Left renal cortex interstitium (tissue), 4 donors: ENCODE results near the gene SDF4. TPM values are rescaled to one million over a fixed set of nuclear protein-coding genes. Genes with fewer than 3 reads are reported as not detected.

Experiments used
- DNase-seq, 4 donors: peaks; one replicate each; pipeline ENCODE4 v3.0.0-alpha.2; 2013; ENCODE audit warnings: low read depth in 4 of 4, low spot score in 2 of 4, missing footprints in 1 of 4
- polyA plus RNA-seq, 4 donors: library from polyadenylated mRNA; unstranded; fragments of 120-200 nt; gene quantifications; one replicate each; pipeline ENCODE4 v1.2.1, GENCODE V29; 2013; ENCODE audit not compliant: insufficient read length in 4 of 4

The SDF4 gene
- polyA plus RNA-seq, 4 donors: 115 to 144 (median 130) TPM

DNA sequence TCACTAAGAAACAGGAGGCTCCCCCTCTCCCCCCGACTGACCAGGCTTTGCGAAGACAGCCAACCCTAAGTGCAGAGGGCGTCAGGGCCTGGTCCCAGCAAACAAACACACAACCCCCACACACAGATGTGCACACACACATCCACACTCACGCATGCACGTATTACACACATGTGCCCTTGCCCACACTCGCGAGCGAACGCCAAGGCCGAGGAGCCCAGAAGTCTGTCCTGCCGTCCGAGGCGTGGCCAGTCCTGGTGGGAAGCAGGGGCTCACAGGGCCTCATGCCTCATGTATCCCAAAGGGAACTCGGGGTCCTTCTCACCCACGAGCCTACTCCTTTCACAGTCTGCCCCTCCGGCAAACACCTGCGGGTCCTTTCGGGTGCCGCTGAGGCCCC is 2.0 kb downstream of the SDF4 start:
- no peak for DNase-seq

- DNase-seq: no peak
These were observed 3.0 kb downstream of the SDF4 start for GRCh38 chr1:1228596-1229321.

- no peak for DNase-seq
These were observed 3.6 kb downstream of the SDF4 start for GRCh38 chr1:1228187-1228586.

DNA sequence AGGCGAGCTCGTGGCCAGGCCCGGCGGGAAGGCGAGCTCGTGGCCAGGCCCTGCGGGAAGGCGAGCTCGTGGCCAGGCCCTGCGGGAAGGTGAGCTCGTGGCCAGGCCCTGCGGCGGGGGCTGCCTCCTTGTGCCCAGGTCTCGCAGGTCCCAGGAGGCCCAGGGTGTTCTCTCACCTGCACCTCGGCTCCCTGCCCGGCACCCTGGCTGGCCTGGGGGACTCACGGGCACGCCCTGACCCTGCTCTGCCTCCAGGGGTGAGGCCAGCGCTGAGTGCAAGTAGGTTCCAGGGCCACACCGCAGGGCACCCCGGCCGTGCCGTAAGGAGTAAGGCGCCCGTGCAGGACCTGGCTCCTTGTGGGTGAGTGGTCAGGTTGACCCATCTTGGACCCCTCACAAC is 4.4 kb downstream of the SDF4 start:
- DNase-seq: no peak

- no peak for DNase-seq
These were observed 5.0 kb downstream of the SDF4 start for GRCh38 chr1:1226566-1227362.

DNA sequence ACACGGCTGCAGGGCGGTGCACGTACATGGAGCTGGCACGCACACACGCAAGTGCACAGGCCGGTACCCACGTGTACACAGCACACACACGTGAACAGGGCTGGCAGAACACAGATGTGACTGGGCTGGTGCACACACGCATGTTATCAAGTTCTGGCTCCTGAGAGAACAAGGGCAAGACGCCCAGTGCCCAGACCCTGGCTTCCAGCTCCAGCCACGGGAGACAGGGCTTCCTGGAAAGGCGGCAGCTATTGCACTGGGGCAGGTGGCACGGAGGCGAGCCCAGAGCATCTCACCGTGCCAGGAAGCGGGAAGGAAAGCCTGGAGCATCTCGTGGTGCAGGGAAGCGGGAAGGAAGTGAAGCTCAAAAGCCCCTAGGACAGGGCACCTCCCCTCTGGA is 5.9 kb downstream of the SDF4 start:
- no peak for DNase-seq

DNA sequence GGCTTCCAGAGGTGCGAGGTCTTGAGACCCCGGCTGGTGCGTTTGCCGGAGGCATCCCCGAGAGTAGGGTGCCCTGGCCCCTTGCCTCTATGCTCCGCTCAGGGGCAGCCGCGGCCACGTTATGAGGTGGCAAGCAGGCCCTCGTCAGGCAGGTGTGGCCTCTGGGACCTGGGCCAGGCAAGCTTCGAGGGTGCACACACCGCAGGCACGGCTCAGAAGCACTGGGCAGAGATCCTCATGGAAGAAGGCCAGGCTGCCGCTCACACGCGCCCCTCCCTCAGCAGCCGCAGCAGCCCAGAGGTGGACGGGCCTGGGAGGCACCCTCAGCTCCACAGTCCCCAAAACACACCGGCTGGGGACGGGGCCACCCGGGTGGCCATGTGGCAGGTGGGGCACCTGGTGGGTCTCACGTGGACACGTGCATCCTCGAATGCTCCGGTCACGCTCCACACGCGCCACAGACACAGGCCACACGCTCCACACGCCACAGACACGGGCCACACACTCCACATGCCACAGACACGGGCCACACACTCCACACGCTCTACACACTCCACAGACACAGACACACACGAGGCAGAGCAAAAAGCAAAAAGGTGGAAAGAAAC is 6.5 kb downstream of the SDF4 start:
- DNase-seq: no peak

DNA sequence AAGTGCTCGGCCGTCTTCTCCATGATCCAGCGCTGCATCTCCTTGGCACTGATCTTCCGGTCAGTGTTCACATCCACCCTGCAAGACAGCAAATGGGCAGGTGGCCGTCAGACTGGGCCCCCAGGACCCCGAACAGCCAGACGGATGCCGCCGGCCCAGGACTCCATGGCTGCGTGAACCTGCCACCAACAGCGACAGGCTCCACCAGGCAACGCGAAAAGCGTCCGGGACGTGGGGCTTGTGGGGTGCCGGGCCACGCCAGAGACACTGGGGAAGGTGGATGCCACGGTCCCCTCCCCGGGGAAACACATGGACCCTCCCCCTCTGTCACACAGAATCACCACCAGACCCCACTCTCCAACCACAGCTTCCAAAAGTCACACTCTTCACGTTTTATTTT is 7.9 kb downstream of the SDF4 start:
- DNase-seq: no peak

DNA sequence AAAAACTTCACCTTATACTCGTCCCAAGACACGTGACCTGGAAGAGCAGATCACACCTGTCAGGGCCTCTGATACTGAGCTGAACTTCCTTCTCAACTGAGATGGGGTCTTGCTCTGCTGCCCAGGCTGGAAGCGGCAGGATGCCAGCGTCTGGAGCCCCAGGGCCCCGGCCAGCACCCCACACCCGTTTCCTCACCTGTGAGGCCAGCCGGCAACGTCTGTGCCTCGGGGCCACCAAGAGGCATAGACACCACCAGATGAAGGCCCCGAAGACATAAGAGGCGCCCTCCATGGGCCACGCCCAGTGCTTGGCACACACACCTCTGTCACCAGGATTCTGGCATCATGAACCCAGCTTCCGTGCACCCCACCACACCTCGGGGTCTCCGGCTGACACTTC is 8.5 kb downstream of the SDF4 start:
- DNase-seq: no peak

GRCh38 chr1:1222575-1223225 is 9.1 kb downstream of the SDF4 start:
- no peak for DNase-seq

DNA sequence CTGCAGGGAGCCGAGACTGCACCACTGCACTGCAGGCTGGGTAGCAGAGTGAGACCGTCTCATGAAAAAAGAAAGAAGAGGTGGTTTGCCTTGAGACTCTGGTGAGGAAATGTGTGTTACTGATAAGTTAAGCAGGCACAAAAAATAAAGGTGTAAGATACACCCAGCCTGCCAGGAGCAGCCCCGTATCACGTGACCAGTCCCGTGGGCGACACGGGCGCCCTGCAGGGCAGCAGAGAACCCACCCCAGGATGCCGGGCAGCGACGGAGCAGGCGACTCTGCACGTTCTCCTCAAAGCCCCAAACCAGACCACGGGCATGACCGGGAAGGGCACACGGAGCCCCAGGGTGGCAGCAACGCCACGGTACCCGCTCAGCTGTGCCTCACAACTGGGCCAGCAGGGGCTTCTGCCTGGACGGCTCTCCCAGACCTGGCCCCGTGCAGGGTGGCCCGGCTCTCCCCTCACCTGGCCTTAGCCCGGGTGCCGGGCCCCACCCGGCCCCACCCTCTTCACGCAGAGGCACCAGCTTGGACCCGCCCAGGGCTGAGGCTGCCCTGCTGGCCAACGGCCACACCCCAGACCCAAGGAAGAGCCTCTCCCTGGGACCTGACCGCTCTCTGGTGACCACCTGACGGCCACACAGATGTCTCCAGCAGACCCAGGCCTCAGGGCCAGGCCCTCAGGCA is 9.8 kb downstream of the SDF4 start:
- no peak for DNase-seq

- no peak for DNase-seq
These were observed 11.6 kb downstream of the SDF4 start for GRCh38 chr1:1220197-1220596.

DNA sequence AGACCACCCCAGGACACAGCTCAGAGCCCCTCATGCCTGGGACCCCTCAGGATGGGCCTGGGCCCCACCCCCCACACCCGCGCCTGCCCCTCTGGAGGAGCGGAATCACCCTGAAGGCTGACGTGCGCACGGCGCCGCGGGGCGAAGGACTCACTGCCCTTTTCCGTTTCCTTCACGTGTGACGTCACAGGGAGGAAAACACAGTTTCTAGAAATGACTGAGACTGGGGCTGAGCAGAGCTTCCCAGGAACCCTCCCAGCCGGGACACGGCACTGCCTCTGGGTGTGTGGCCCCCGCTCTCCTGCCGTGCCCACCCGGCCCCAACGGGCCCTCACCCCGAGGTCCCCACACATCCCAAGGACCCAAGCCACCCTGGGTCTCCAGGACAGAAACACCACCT is 12.5 kb downstream of the SDF4 start:
- DNase-seq: no peak

- no peak for DNase-seq
These were observed 13.1 kb downstream of the SDF4 start for GRCh38 chr1:1218524-1219200.

- DNase-seq: no peak
These were observed 13.9 kb downstream of the SDF4 start for GRCh38 chr1:1217621-1218523.

- no peak for DNase-seq
These were observed 14.8 kb downstream of the SDF4 start for GRCh38 chr1:1216770-1217620.

- DNase-seq: no peak
These were observed 15.8 kb downstream of the SDF4 start for GRCh38 chr1:1215881-1216605.
